Measurements from ENCODE around the gene PLEKHO2. TPM values are rescaled to one million over a fixed set of nuclear protein-coding genes. Genes with fewer than 3 reads are reported as not detected.
A peak's percentile ranks its signal among the peaks of the same experiment; 100 is the strongest.
"Not testable (repeated sequence)": the region's sequence is repeated elsewhere in the genome, so short reads cannot be mapped to it uniquely, and the experiment has no call there.

The PLEKHO2 gene
- total RNA-seq, 1 donor from 2014 or later = 15.7 TPM

DNA sequence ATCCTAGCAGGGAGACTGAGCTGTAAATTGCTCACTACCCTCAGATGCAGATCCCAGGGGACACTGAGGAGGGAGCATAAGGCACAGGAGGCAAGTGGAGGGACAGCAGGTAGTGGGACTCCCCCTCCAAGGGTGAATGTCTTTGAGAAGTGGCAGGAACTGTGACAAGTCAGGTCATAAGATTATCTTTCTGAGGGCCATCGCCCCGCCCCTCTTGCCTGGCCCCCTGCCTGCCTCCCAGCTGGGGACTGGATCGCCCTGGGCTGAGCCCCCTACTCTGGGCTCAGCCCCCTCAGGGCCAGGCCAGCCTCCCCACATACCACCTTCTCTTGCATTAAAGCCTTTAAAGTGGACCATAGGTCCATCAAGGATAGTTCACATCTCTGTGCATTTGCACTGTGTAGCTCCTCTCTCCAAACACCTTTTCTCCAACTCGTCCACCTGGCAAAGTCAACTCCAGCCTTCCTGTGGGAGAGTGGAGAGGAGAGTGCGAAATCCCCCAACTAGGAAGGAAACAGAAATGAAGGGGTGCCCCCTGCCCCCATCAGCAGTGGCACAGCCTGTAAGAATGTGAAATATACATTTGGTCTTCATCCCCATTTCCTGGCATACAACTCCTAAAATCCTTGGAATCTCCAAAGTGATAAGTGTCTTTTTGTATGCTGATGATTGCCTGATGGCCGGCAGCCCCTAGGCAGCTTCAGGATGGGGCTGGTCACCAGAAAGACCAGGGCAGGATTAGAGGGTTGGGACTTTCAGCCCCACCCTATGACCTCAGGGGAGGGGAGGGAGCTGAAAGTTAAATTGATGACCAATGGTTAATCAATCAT lies 31.0 kb upstream of the PLEKHO2 start:
- intact Hi-C loops (cut with micrococcal nuclease) = loop anchor here (1.0 kb wide), 1 partner anchor 79 kb away; no protein-coding TSS in a partner anchor
- DNase-seq = no peak
- H3K27me3 Mint-ChIP-seq = peaks cover 13% of the 10 kb centered on the region
- H3K4me3 Mint-ChIP-seq = no peak overlapping the region
- H3K36me3 Mint-ChIP-seq (ENCODE audit: low read depth) = peaks cover 2% of the 10 kb centered on the region
- peaks cover 3% of the 10 kb centered on the region for H3K4me1 Mint-ChIP-seq
- no peaks in the 10 kb centered on the region for H3K9me3 Mint-ChIP-seq
- no peak overlapping the region for H3K27ac Mint-ChIP-seq

DNA sequence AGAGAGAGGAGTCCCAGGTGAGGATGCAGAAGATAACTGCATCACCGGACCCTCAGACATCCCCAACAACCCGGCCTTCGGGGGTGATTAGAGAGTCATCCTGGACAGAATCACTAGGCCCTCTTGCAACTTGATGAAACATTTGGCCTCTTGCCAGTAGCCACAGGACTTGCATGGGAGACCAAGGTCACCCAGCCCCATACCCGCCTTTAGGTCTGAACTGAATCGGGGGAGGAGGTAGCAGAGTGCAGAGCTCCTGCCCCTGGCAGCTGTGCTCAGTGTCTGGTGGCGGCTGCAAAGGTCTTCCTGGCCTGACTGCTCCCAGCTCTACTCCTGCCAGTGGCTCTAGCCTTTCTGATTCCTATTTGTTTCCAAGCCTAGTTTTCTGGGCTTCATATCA lies 28.6 kb upstream of the PLEKHO2 start:
- H3K27ac Mint-ChIP-seq = peak overlapping the region; percentile 6
- intact Hi-C loops (cut with micrococcal nuclease) = no loop called here

DNA sequence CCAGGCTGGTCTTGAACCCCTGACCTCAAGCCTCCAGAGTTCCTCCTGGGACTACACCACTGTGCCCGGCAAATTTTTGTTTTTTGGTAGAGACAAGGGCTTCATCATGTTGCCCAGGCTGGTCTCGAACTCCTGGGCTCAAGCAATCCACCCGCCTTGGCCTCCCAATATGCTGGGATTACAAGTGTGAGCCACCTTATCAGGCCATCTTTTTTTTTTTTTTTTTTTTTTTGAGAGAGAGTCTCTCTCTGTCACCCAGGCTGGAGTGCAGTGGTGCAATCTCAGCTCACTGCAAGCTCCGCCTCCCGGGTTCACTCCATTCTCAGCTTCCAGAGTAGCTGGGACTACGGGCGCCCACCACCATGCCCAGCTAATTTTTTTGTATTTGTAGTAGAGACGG lies 27.4 kb upstream of the PLEKHO2 start:
- H3K27ac Mint-ChIP-seq; intact Hi-C loops (cut with micrococcal nuclease): not testable (repeated sequence)

More for the DNA sequence above, 28.6 kb upstream of the PLEKHO2 start:
- H3K9me3 Mint-ChIP-seq = no peaks in the 10 kb centered on the region
- no peak overlapping the region for H3K4me3 Mint-ChIP-seq
- DNase-seq = no peak
- peaks cover 6% of the 10 kb centered on the region for H3K36me3 Mint-ChIP-seq (ENCODE audit: low read depth)
- peaks cover 9% of the 10 kb centered on the region for H3K27me3 Mint-ChIP-seq
- H3K4me1 Mint-ChIP-seq = peaks cover 3% of the 10 kb centered on the region

DNA sequence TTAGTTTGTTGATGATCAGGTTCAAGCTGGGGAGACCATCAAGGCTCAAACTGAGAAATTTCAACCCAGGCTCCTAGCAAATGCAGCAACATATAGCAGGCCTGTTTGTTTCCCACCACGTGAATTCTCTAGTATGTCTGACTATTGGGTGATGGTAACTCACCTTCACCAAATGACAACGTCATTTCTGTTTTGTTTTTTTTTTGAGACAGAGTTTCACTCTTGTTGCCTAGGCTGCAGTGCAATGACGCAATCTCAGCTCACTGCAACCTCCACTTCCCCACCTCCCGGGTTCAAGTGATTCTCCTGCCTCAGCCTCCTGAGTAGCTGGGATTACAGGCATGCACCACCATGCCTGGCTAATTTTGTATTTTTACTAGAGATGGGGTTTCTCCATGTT lies 26.8 kb upstream of the PLEKHO2 start:
- H3K27me3 Mint-ChIP-seq; H3K4me3 Mint-ChIP-seq; H3K9me3 Mint-ChIP-seq; H3K4me1 Mint-ChIP-seq; intact Hi-C loops (cut with micrococcal nuclease); H3K27ac Mint-ChIP-seq; DNase-seq: not testable (repeated sequence)
- H3K36me3 Mint-ChIP-seq (ENCODE audit: low read depth) = peaks cover 11% of the 10 kb centered on the region

More for the DNA sequence above, 27.4 kb upstream of the PLEKHO2 start:
- not testable (repeated sequence) for H3K9me3 Mint-ChIP-seq; H3K4me1 Mint-ChIP-seq; H3K4me3 Mint-ChIP-seq; H3K27me3 Mint-ChIP-seq; DNase-seq; H3K36me3 Mint-ChIP-seq (ENCODE audit: low read depth)

DNA sequence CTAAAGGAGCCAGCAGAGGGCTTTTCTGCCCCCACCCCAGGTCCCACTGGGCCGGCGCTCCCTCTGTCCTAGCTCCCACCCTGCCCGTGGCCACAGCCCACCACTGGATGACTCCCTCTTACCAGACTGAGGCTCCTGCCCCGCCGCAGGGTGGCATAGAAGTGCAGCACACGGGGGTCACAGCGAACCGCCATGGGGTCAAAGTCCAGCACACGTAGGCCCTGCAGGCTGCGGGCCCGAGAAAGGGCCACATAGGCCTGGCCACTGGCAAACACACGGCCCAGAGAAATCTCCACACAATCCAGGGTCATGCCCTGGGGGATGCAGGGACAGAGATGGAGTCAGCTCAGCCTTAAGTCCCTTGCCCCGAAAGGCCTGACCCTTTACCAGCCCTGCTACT lies 25.3 kb upstream of the PLEKHO2 start:
- H3K27ac Mint-ChIP-seq = no peak overlapping the region
- no peaks in the 10 kb centered on the region for H3K9me3 Mint-ChIP-seq
- H3K36me3 Mint-ChIP-seq (ENCODE audit: low read depth) = peaks cover 16% of the 10 kb centered on the region
- peaks cover 4% of the 10 kb centered on the region for H3K4me1 Mint-ChIP-seq
- intact Hi-C loops (cut with micrococcal nuclease) = no loop called here
- no peak for DNase-seq
- H3K27me3 Mint-ChIP-seq = no peaks in the 10 kb centered on the region
- H3K4me3 Mint-ChIP-seq = no peak overlapping the region

DNA sequence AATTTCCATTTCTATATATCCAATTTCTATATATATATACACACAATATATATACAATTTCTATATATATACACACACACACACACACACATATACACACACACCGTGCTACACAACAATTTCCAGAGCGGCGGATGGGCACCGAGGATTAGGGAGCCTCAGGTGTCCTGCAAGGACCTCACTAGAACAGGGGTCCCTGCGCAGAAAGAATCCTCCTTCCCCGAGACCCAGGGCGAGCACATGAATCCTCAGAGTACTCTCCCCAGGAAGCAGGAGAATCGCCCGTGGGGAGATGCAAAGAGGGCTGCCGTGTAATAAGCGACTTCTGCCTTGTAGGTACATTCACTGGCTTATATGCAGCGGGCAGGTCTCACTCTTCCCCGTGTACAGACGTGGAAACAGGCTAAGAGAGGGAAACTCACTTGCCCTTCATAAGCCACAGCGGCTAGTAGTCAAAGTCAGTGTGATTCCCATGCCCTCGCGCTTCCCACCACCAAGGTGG lies 16.7 kb upstream of the PLEKHO2 start:
- no peaks in the 10 kb centered on the region for H3K27me3 Mint-ChIP-seq
- H3K36me3 Mint-ChIP-seq (ENCODE audit: low read depth) = peaks cover 13% of the 10 kb centered on the region
- peaks cover 35% of the 10 kb centered on the region for H3K4me1 Mint-ChIP-seq
- H3K9me3 Mint-ChIP-seq = no peaks in the 10 kb centered on the region
- H3K27ac Mint-ChIP-seq = peak overlapping the region; percentile 93
- no peak for DNase-seq
- intact Hi-C loops (cut with micrococcal nuclease) = loop anchor here (1.0 to 10.0 kb wide), 4 partner anchors 10 to 470 kb away; partner anchors contain the start of genes PLEKHO2 and RNU5A-1
- H3K4me3 Mint-ChIP-seq = peak overlapping the region; percentile 92

DNA sequence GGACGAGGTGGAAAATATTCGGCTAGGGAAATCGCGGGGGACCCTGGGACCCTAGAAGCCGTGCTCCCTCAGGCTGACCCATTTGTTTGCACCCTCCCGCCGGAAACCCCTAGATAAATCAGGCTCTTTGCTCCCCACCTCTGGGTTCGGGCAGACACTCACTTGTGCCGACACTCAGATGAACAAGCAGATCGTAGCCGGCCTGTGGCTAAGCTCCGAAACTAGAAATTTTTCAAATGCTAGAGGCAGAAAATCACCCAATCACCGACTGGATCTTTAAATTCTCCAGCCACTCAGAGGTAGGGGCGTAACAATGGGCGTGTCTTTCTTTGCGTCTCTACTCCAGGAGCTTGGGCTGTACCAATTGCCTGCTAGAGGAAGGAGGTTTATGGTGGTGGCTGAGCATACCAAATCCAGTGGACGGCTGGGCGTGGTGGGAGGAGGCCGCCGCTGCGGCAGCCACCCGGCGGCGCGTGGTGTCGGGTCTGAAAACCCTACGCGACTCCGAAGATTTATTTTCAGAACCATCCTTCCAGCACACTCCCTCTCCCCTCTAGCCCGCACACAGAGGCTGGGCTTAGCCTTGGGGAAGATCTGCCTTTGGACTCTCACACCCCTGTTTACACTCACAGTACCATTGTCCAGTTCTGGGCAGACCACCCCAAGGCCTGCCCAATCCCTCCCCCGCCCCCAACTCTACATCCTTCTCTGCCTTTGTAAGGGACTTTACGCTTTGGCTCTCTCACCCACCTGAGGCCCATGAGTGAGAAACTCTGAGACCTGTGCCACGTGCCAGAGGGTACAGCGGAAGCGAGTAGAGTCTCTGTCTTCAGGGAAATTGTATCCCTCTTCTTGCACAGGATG lies 16.1 kb upstream of the PLEKHO2 start, which contains the start of gene PIF1:
TSS of gene PIF1 (minus strand) at position 217 of the 864 bp plus-strand sequence. CDS start 1,312 bp downstream, outside the sequence.
- Mint-ChIP-seq H3K9me3 (no peaks in the 10 kb centered on the region), H3K36me3 (ENCODE audit: low read depth) (peaks cover 12% of the 10 kb centered on the region), H3K4me1 (peaks cover 37% of the 10 kb centered on the region), H3K27me3 (no peaks in the 10 kb centered on the region), H3K4me3 (peak within 1 kb of the TSS; percentile 92), H3K27ac (peak within 1 kb of the TSS; percentile 93)
- DNase-seq = peak; percentile 98
- intact Hi-C loops (cut with micrococcal nuclease) = loop anchor here (1.0 to 10.0 kb wide), 4 partner anchors 10 to 469 kb away; partner anchors contain the start of genes PLEKHO2 and RNU5A-1

DNA sequence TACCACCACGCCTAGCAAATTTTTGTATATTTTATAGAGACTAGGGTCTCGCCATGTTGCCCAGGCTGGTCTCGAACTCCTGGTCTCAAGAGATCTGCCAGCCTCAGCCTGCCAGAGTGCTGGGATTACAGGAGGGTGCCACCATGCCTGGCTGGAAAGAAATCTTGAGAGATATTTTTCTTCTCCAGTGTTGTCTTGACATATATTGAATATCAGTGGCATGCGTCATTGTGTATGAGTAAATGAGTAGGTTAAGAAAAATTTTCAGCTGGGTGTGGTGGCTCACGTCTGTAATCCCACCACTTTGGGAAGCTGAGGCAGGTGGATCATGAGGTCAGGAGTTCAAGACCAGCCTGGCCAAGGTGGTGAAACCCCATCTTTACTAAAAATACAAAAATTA lies 12.7 kb upstream of the PLEKHO2 start:
- Mint-ChIP-seq H3K4me1 (peaks cover 23% of the 10 kb centered on the region), H3K27me3 (no peaks in the 10 kb centered on the region), H3K4me3 (no peak overlapping the region), H3K9me3 (no peaks in the 10 kb centered on the region), H3K27ac (no peak overlapping the region), H3K36me3 (ENCODE audit: low read depth) (no peaks in the 10 kb centered on the region)
- no peak for DNase-seq
- intact Hi-C loops (cut with micrococcal nuclease) = loop anchor here (10.0 kb wide), 1 partner anchor 466 kb away; the partner anchor contains the start of gene RNU5A-1

DNA sequence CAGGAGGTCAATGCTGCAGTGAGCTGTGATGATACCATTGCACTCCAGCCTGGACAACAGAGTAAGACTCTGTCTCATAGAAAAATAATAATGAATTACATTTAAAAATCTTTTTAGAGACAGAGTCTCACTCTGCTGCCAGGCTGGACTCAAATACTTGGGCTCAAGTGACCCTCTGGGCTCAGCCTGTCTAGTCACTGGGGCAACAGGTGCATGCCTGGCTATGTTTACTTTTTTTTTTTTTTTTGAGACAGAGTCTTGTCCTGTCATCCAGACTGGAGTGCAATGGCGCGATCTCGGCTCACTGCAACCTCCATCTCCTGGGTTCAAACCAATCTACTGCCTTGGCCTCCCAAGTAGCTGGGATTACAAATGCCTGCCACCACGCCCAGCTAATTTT lies 8.0 kb upstream of the PLEKHO2 start:
- no peaks in the 10 kb centered on the region for H3K9me3 Mint-ChIP-seq
- H3K27ac Mint-ChIP-seq = no peak overlapping the region
- H3K4me1 Mint-ChIP-seq = peaks cover 31% of the 10 kb centered on the region
- no peaks in the 10 kb centered on the region for H3K27me3 Mint-ChIP-seq
- no peak for DNase-seq
- no peak overlapping the region for H3K4me3 Mint-ChIP-seq
- intact Hi-C loops (cut with micrococcal nuclease) = no loop called here
- peaks cover 1% of the 10 kb centered on the region for H3K36me3 Mint-ChIP-seq (ENCODE audit: low read depth)

DNA sequence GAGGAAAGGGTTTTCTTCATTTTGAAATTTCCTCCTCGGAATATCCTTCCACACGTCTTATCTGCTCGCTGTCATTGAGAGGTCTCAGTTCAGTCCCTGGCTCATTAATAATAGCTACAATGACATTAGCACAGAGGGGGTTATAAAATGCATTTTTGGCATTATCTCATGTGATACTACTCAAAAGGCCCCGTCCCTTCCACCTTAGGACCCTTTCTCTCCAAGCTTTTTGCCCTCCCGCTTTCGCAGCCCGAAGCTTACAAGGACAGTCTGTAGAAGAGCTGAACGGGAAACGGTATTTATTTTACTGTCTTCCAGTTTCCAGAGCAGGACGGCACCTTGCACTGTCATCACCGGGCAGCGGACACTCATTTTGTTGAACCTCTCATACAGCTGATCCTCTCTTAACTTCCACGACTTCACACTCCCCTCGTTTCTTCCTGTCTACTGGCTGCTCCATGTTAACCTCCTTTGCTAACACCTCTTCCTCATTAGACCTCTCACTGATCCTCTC lies 5.6 kb upstream of the PLEKHO2 start:
- H3K36me3 Mint-ChIP-seq (ENCODE audit: low read depth) = peaks cover 1% of the 10 kb centered on the region
- intact Hi-C loops (cut with micrococcal nuclease) = loop anchor here (5.0 kb wide), 1 partner anchor 1334 kb away; the partner anchor contains the start of gene USP3
- no peaks in the 10 kb centered on the region for H3K9me3 Mint-ChIP-seq
- DNase-seq = peak; percentile 64
- peak overlapping the region; percentile 62 for H3K27ac Mint-ChIP-seq
- no peaks in the 10 kb centered on the region for H3K27me3 Mint-ChIP-seq
- H3K4me1 Mint-ChIP-seq = peaks cover 39% of the 10 kb centered on the region
- H3K4me3 Mint-ChIP-seq = peak overlapping the region; percentile 60

DNA sequence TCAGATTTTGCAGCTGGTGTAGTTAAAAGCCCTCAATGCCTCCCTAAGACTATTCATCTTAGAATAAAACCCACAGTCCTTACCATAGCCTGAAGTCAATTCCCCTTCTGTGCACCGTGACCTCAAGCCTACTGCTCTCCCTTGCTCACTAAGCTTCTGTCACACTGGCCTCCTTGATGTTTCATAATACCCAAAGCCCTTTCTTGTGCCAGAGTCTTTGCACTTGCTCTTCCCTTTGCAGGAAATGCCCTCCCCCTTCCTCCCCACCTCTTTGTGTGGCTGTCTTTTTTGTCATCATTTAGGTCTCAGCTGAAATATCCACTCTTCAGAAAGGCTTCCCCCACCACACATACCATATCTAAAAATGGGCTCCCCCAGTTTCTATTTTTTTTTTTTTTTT lies 4.2 kb upstream of the PLEKHO2 start:
- no peaks in the 10 kb centered on the region for H3K27me3 Mint-ChIP-seq
- peaks cover 4% of the 10 kb centered on the region for H3K36me3 Mint-ChIP-seq (ENCODE audit: low read depth)
- peak; percentile 83 for DNase-seq
- peaks cover 43% of the 10 kb centered on the region for H3K4me1 Mint-ChIP-seq
- intact Hi-C loops (cut with micrococcal nuclease) = loop anchor here (5.0 kb wide), 1 partner anchor 1335 kb away; the partner anchor contains the start of gene USP3
- H3K4me3 Mint-ChIP-seq = peak overlapping the region; percentile 4
- no peaks in the 10 kb centered on the region for H3K9me3 Mint-ChIP-seq
- H3K27ac Mint-ChIP-seq = peak overlapping the region; percentile 16

DNA sequence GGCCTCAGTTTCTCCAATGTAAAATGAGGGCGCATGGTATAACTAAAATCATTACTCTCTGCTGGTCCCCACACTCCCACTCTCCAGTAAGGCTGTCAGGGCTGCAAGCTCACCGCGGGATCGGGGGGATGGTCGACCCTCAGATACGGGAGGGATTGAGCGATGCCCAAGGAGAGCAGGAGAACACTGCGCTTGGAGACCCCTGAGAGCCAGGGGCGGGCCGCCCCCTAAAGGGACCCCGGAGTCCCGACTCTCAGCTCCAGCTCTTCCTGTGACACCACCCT lies 713 bp upstream of the PLEKHO2 start:
- Mint-ChIP-seq H3K36me3 (ENCODE audit: low read depth) (peaks cover 12% of the 10 kb centered on the region), H3K4me1 (peaks cover 66% of the 10 kb centered on the region), H3K27ac (peak overlapping the region; percentile 86), H3K27me3 (no peaks in the 10 kb centered on the region), H3K9me3 (no peaks in the 10 kb centered on the region), H3K4me3 (peak overlapping the region; percentile 88)
- intact Hi-C loops (cut with micrococcal nuclease) = loop anchor here (1.0 to 10.0 kb wide), 4 partner anchors 16 to 344 kb away; partner anchors contain the start of genes CLPX, PIF1 and SPG21
- no peak for DNase-seq
